ENCODE data around the gene NF1. TPM values are rescaled to one million over a fixed set of nuclear protein-coding genes. Genes with fewer than 3 reads are reported as not detected.

NF1 gene
- total and polyA plus RNA-seq, 2 donors (not counting 1 experiment from before 2014, with no cell fraction given), result 10.8 to 27.7 TPM

DNA sequence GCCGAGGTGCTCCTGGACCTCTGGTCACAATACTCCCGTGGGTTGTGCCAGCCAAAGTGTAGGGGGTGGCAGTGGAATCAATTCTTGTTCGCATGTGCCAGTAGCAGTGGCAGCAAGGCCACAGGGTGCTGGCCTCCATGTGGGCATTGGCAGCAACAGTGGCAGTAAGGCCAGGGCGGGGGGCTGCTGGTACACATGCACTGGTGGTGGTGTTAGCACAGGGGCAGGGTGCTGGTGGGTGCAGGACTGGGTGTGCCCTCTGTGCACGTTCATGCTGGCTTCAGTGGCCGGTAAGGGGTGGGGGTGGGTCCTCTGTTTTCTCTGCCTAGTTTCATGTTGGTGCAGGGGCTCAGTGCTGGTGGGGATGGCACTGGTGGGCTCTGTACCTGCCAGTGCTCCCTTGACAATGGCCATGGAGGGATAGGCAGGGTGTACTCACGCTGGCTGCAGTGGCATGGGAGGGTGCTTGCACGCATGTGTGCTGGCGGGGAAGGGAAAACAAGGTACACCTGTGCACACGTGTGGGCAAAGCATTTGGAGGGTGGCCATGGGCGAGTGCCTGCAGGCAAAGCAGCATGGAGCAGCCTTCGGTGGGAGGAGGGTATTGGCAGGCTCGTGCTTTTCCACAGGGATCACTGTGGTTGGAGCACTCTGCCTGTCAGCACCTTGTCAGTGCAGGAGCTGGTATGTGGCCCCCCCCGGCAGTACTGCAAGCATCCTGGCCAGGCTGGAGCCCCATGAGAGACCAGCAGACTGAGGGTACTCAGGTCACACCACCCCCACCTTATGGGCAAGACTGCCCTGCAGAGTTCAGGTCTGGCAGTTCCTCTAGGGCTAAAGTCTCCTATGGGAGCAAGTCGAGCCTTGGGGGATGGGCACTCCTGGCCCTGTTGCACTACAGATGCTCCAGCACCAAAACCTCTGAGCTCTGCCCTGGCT lies 35.8 kb downstream of the NF1 start:
- ATAC-seq (ENCODE audit: low read depth), result no peak
- Mint-ChIP-seq H3K27ac (no peak overlapping the region), H3K9me3 (ENCODE audit: insufficient read depth) (no peaks in the 10 kb centered on the region), H3K4me3 (no peak overlapping the region), H3K27me3 (no peaks in the 10 kb centered on the region), H3K4me1 (no peaks in the 10 kb centered on the region)
- intact Hi-C loops (cut with micrococcal nuclease), result no loop called here
- TF ChIP-seq EZH2 (IDR thresholded peaks at IDR 0.05; ENCODE audit: borderline replicate concordance, insufficient read depth, low read depth, low read length, poor library complexity, severe bottlenecking), result no peak
- TF ChIP-seq, protein P1, sequence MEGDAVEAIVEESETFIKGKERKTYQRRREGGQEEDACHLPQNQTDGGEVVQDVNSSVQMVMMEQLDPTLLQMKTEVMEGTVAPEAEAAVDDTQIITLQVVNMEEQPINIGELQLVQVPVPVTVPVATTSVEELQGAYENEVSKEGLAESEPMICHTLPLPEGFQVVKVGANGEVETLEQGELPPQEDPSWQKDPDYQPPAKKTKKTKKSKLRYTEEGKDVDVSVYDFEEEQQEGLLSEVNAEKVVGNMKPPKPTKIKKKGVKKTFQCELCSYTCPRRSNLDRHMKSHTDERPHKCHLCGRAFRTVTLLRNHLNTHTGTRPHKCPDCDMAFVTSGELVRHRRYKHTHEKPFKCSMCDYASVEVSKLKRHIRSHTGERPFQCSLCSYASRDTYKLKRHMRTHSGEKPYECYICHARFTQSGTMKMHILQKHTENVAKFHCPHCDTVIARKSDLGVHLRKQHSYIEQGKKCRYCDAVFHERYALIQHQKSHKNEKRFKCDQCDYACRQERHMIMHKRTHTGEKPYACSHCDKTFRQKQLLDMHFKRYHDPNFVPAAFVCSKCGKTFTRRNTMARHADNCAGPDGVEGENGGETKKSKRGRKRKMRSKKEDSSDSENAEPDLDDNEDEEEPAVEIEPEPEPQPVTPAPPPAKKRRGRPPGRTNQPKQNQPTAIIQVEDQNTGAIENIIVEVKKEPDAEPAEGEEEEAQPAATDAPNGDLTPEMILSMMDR (IDR thresholded peaks at IDR 0.05), result no peak
- WGBS (ENCODE audit: insufficient coverage), result 95% methylated on average over 13 of the region's 15 CpGs
- Histone ChIP-seq H3K4me1 (ENCODE audit: control insufficient read depth in 2 of 2, insufficient read depth in 2 of 2, low read length in 2 of 2) (no peaks in the 10 kb centered on the region), H3K4me3 (ENCODE audit: control extremely low read depth in 1 of 5, extremely low read depth in 1 of 5, insufficient read depth in 1 of 5, low read depth in 2 of 5, low read length in 4 of 5) (no peak overlapping the region), H3K27ac (ENCODE audit: low read length in 2 of 2) (no peak overlapping the region), H3K9ac (ENCODE audit: low read length) (no peak overlapping the region), H3K36me3 (replicated peaks in 1 of 2; ENCODE audit: control extremely low read depth in 1 of 2, control insufficient read depth in 1 of 2, extremely low read depth in 1 of 2, insufficient read depth in 2 of 2, low read length in 1 of 2) (no peaks in the 10 kb centered on the region), H3K27me3 (replicated peaks in 1 of 4; ENCODE audit: control extremely low read depth in 1 of 4, control insufficient read depth in 3 of 4, insufficient read depth in 4 of 4, low read length in 3 of 4) (no peaks in the 10 kb centered on the region), H3K4me2 (replicated peaks; ENCODE audit: low read depth, low read length, poor library complexity, severe bottlenecking) (no peak overlapping the region), H3K9me3 (ENCODE audit: control extremely low read depth in 1 of 3, control insufficient read depth in 2 of 3, insufficient read depth in 1 of 3, low read length in 2 of 3) (no peaks in the 10 kb centered on the region), H4K20me1 (ENCODE audit: control insufficient read depth, insufficient read depth, low read length, poor library complexity, severe bottlenecking) (no peaks in the 10 kb centered on the region), H3K79me2 (ENCODE audit: control insufficient read depth, insufficient read depth, low read length) (peaks cover 33% of the 10 kb centered on the region), H2AFZ (ENCODE audit: insufficient read depth, low read depth, low read length, poor library complexity, severe bottlenecking) (no peak overlapping the region)
- ChIA-PET CTCF (no interaction called here), POLR2A (no interaction called here)
- no peak for DNase-seq

DNA sequence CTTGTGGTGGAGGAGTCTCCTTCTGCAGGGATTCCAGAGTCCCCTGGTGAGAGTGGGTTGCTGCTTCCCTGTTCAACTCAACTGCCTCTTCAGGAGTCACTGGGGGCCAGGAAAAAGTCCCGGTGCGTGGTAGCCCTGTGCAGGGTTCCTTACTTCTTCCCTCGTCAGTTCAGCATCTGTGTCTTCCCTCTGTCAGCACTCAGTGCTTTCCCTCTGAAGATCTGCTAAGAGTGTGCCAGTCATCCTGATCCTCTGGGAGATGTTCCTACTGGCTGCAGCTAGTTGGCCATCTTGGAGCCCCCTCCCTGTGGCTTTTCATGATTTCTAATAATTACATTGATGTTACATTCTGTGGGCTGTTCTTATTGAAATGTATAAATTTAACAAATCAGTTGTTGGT lies 36.5 kb downstream of the NF1 start:
- no peaks in the 10 kb centered on the region for H3K27me3 ChIP-seq (replicated peaks in 1 of 4; ENCODE audit: control extremely low read depth in 1 of 4, control insufficient read depth in 3 of 4, insufficient read depth in 4 of 4, low read length in 3 of 4)
- DNase-seq, result no peak
- H3K9me3 ChIP-seq (ENCODE audit: control extremely low read depth in 1 of 3, control insufficient read depth in 2 of 3, insufficient read depth in 1 of 3, low read length in 2 of 3), result no peaks in the 10 kb centered on the region
- CTCF ChIA-PET, result no interaction called here
- Mint-ChIP-seq H3K9me3 (ENCODE audit: insufficient read depth) (no peaks in the 10 kb centered on the region), H3K4me1 (no peaks in the 10 kb centered on the region), H3K4me3 (no peak overlapping the region), H3K27me3 (no peaks in the 10 kb centered on the region), H3K27ac (no peak overlapping the region)
- TF ChIP-seq EZH2 (IDR thresholded peaks at IDR 0.05; ENCODE audit: borderline replicate concordance, insufficient read depth, low read depth, low read length, poor library complexity, severe bottlenecking), result no peak
- TF ChIP-seq, protein P1 (IDR thresholded peaks at IDR 0.05), result no peak
- H3K79me2 ChIP-seq (ENCODE audit: control insufficient read depth, insufficient read depth, low read length), result peaks cover 33% of the 10 kb centered on the region
- no peaks in the 10 kb centered on the region for H3K4me1 ChIP-seq (ENCODE audit: control insufficient read depth in 2 of 2, insufficient read depth in 2 of 2, low read length in 2 of 2)
- no peak overlapping the region for H3K4me2 ChIP-seq (replicated peaks; ENCODE audit: low read depth, low read length, poor library complexity, severe bottlenecking)
- H2AFZ ChIP-seq (ENCODE audit: insufficient read depth, low read depth, low read length, poor library complexity, severe bottlenecking), result no peak overlapping the region
- POLR2A ChIA-PET, result no interaction called here
- WGBS (ENCODE audit: insufficient coverage), result 95% methylated on average over 3 of the region's 3 CpGs
- intact Hi-C loops (cut with micrococcal nuclease), result no loop called here
- no peak overlapping the region for H3K4me3 ChIP-seq (ENCODE audit: control extremely low read depth in 1 of 5, extremely low read depth in 1 of 5, insufficient read depth in 1 of 5, low read depth in 2 of 5, low read length in 4 of 5)
- H3K9ac ChIP-seq (ENCODE audit: low read length), result no peak overlapping the region
- no peaks in the 10 kb centered on the region for H3K36me3 ChIP-seq (replicated peaks in 1 of 2; ENCODE audit: control extremely low read depth in 1 of 2, control insufficient read depth in 1 of 2, extremely low read depth in 1 of 2, insufficient read depth in 2 of 2, low read length in 1 of 2)
- no peak overlapping the region for H3K27ac ChIP-seq (ENCODE audit: low read length in 2 of 2)
- H4K20me1 ChIP-seq (ENCODE audit: control insufficient read depth, insufficient read depth, low read length, poor library complexity, severe bottlenecking), result no peaks in the 10 kb centered on the region
- no peak for ATAC-seq (ENCODE audit: low read depth)
